ENCODE data around the gene OTC.

OTC gene

DNA sequence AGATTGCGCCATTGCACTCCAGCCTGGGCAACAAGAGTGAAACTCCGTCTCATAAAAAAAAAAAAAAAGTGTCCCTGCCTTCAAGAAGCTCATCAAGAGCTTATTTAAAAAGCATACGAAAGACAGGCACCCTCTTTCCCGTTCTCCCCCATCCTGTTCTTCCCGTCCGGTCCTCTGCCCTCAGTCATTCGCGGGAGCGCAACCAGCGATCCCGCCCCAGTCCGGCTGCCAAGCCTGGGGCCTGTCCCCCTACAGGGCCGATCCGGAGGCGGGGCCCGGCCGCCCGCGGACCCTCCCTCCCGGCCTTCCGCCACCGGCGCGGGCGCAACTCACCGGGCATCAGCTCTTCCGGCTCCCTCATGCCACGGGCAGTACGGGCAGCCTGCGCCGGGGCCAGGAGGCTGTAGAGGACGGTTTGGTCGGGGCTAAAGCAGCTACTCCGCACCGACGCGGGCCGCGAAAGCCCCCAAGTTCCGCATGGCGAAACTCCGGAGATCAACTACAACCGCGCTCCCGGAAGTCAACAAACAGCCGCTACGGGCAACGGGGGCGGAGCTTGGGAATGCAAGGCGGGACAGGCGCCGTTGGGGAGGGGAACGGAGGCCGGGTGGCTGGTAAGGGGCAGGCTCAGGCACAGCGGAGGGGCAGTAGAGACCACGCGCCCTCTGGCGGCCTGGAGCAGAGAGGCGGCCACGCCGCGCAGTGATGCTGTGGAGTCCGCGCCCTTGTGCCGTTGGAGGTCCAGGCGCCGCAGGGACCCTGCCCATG is 25.2 kb upstream of the OTC start, which contains the start of gene RPGR:
Gene RPGR, minus strand, starts transcription at position 503 of the 768 bp plus-strand sequence. Its CDS starts 142 bp downstream, at position 361.
- Histone ChIP-seq H3K27ac (ENCODE audit: low read depth, low read length) (peak within 1 kb of the TSS; percentile 84), H3K9me3 (ENCODE audit: control insufficient read depth in 1 of 2, low read length in 2 of 2) (no peaks in the 10 kb centered on the region), H3K27me3 (ENCODE audit: control insufficient read depth in 1 of 2, insufficient read depth in 2 of 2, low read length in 2 of 2) (no peaks in the 10 kb centered on the region), H3K9ac (ENCODE audit: low read depth in 1 of 2, low read length in 2 of 2) (peak within 1 kb of the TSS; percentile 51 to 69), H3K4me3 (ENCODE audit: low read depth in 1 of 2, low read length in 2 of 2) (peak within 1 kb of the TSS; percentile 65 to 81), H3K4me1 (ENCODE audit: control insufficient read depth in 1 of 2, insufficient read depth in 2 of 2, low read length in 2 of 2) (peaks cover 8 to 10% of the 10 kb centered on the region in 2 donors), H3K36me3 (ENCODE audit: control insufficient read depth in 1 of 2, insufficient read depth in 2 of 2, low read length in 2 of 2) (no peaks in the 10 kb centered on the region)

DNA sequence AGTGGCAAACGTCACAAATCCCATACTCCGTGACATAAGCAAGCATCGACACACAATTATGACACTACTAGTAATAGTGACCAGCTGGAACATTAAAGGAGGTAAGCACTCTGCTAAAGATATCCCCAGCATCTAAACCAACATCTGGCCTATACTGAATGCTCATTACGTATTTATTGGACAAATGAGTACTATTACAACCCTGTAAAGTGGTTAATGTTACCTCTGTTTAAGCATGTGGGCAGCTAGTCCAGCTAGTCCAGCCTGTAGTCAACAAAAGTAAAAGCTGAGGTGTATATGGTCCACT is 24.7 kb upstream of the OTC start:
- peak overlapping the region; percentile 65 to 81 for H3K4me3 ChIP-seq (ENCODE audit: low read depth in 1 of 2, low read length in 2 of 2)

DNA sequence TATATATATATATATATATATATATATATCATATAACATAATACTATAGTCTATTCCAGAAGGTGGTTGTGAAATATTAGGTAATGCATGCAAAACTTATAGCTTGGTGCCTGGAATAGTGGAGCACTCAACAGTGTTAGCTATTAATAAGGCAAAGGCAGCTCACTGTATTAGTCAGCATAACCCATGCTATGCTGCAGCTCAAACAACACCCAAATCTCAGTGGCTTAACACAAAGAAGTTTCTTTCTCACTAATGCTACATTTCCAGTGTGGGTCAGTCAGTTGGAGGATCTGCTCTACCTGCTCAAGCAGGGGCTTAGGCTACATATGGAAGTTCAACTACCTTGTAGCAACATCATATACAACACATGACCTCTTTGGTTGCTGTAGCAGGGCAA is 19.9 kb upstream of the OTC start:
- Histone ChIP-seq H3K4me1 (ENCODE audit: control insufficient read depth in 1 of 2, insufficient read depth in 2 of 2, low read length in 2 of 2) (peaks cover 8 to 17% of the 10 kb centered on the region in 2 donors), H3K9me3 (ENCODE audit: control insufficient read depth in 1 of 2, low read length in 2 of 2) (no peaks in the 10 kb centered on the region), H3K27ac (ENCODE audit: low read depth, low read length) (no peak overlapping the region), H3K4me3 (ENCODE audit: low read depth in 1 of 2, low read length in 2 of 2) (no peak overlapping the region), H3K36me3 (ENCODE audit: control insufficient read depth in 1 of 2, insufficient read depth in 2 of 2, low read length in 2 of 2) (no peaks in the 10 kb centered on the region), H3K27me3 (ENCODE audit: control insufficient read depth in 1 of 2, insufficient read depth in 2 of 2, low read length in 2 of 2) (no peaks in the 10 kb centered on the region), H3K9ac (ENCODE audit: low read depth in 1 of 2, low read length in 2 of 2) (no peak overlapping the region)

More for the DNA sequence above, 24.7 kb upstream of the OTC start:
- H3K9ac ChIP-seq (ENCODE audit: low read depth in 1 of 2, low read length in 2 of 2), result peak overlapping the region in 1 of 2 donors; percentile 2
- no peaks in the 10 kb centered on the region for H3K27me3 ChIP-seq (ENCODE audit: control insufficient read depth in 1 of 2, insufficient read depth in 2 of 2, low read length in 2 of 2)
- H3K9me3 ChIP-seq (ENCODE audit: control insufficient read depth in 1 of 2, low read length in 2 of 2), result no peaks in the 10 kb centered on the region
- H3K4me1 ChIP-seq (ENCODE audit: control insufficient read depth in 1 of 2, insufficient read depth in 2 of 2, low read length in 2 of 2), result peaks cover 8 to 10% of the 10 kb centered on the region in 2 donors
- no peaks in the 10 kb centered on the region for H3K36me3 ChIP-seq (ENCODE audit: control insufficient read depth in 1 of 2, insufficient read depth in 2 of 2, low read length in 2 of 2)
- no peak overlapping the region for H3K27ac ChIP-seq (ENCODE audit: low read depth, low read length)

DNA sequence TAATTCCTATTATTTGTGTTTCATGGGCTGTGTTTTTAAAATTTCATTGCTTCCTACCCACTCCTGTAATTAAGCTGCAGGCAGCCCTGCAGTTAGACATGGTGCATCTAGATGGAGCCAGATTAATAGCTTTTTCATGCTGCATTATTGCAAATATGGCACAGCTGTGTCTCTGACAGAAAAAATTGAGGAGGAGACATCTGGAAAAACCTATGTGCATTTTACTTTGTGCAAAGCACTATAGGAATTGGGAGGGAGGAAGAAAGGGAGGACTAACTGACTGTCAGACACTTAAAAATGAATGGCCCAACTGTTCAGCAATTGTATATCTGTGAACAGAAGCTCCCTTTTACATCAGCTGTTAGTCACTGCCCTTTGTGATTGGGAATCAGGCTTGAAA is 17.0 kb upstream of the OTC start:
- no peak overlapping the region for H3K4me3 ChIP-seq (ENCODE audit: low read depth in 1 of 2, low read length in 2 of 2)
- no peaks in the 10 kb centered on the region for H3K9me3 ChIP-seq (ENCODE audit: control insufficient read depth in 1 of 2, low read length in 2 of 2)
- H3K27ac ChIP-seq (ENCODE audit: low read depth, low read length), result no peak overlapping the region
- H3K27me3 ChIP-seq (ENCODE audit: control insufficient read depth in 1 of 2, insufficient read depth in 2 of 2, low read length in 2 of 2), result no peaks in the 10 kb centered on the region
- no peaks in the 10 kb centered on the region for H3K36me3 ChIP-seq (ENCODE audit: control insufficient read depth in 1 of 2, insufficient read depth in 2 of 2, low read length in 2 of 2)
- H3K9ac ChIP-seq (ENCODE audit: low read depth in 1 of 2, low read length in 2 of 2), result no peak overlapping the region
- peaks cover 20 to 21% of the 10 kb centered on the region in 2 donors for H3K4me1 ChIP-seq (ENCODE audit: control insufficient read depth in 1 of 2, insufficient read depth in 2 of 2, low read length in 2 of 2)

DNA sequence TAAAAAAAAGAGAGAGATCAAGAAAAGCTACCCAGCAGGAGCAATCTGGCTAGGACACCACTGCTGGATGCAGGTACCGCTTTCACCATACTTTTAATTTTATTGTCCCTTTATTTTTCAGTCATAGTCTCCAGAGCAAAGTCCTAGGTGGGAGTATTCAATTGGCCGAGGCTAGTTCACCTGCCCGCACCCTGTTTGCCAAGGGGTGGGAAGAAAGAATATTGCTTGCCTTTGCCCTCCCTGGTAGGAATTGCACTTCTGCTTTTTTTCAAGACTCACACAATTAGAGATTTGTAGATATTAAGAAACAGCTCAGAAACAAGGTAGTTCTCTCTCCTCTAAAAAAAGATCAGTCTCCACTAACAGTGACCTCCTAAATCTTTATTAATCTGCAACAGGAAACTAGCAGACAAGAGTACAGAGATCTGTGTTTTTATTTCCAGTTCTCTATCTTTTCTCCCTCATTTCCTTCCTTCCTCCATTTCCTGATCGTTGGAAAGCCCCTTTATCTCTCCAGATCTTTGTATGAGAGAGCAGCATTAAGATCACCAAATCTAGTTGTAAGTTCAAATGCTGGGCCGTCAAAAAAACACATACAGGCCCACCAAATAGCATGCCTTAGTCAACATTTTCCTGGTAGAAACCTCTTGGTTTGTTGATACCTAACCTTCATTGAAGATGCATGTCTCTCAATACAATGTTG is 15.7 kb upstream of the OTC start:
- Histone ChIP-seq H3K4me1 (ENCODE audit: control insufficient read depth in 1 of 2, insufficient read depth in 2 of 2, low read length in 2 of 2) (peaks cover 20 to 21% of the 10 kb centered on the region in 2 donors), H3K9me3 (ENCODE audit: control insufficient read depth in 1 of 2, low read length in 2 of 2) (no peaks in the 10 kb centered on the region), H3K9ac (ENCODE audit: low read depth in 1 of 2, low read length in 2 of 2) (no peak overlapping the region)

DNA sequence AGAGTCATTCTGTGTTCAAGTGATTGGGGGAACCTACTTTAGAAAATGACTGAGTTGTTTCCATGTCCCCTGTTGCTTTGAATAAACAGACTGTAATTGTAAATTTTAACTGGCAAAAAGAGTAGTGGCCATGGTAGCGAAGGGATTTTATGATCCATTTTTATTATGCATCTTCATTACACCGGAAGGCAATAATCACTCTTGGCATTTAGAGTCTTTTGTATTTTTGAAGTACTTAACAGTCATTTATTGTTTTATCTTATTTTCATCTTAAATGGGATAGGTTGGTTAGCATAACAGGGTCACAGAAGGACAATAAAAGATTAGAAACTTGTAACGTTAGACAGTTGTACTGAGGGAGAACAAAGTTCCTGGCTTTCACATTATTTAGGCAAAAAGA is 11.0 kb upstream of the OTC start:
- Histone ChIP-seq H3K27ac (ENCODE audit: low read depth, low read length) (no peak overlapping the region), H3K4me1 (ENCODE audit: control insufficient read depth in 1 of 2, insufficient read depth in 2 of 2, low read length in 2 of 2) (peaks cover 12 to 26% of the 10 kb centered on the region in 2 donors), H3K9me3 (ENCODE audit: control insufficient read depth in 1 of 2, low read length in 2 of 2) (no peaks in the 10 kb centered on the region), H3K27me3 (ENCODE audit: control insufficient read depth in 1 of 2, insufficient read depth in 2 of 2, low read length in 2 of 2) (no peaks in the 10 kb centered on the region), H3K4me3 (ENCODE audit: low read depth in 1 of 2, low read length in 2 of 2) (no peak overlapping the region), H3K9ac (ENCODE audit: low read depth in 1 of 2, low read length in 2 of 2) (no peak overlapping the region), H3K36me3 (ENCODE audit: control insufficient read depth in 1 of 2, insufficient read depth in 2 of 2, low read length in 2 of 2) (no peaks in the 10 kb centered on the region)

More for the DNA sequence above, 15.7 kb upstream of the OTC start:
- Histone ChIP-seq H3K36me3 (ENCODE audit: control insufficient read depth in 1 of 2, insufficient read depth in 2 of 2, low read length in 2 of 2) (no peaks in the 10 kb centered on the region), H3K27ac (ENCODE audit: low read depth, low read length) (peak overlapping the region; percentile 31), H3K4me3 (ENCODE audit: low read depth in 1 of 2, low read length in 2 of 2) (no peak overlapping the region), H3K27me3 (ENCODE audit: control insufficient read depth in 1 of 2, insufficient read depth in 2 of 2, low read length in 2 of 2) (no peaks in the 10 kb centered on the region)

DNA sequence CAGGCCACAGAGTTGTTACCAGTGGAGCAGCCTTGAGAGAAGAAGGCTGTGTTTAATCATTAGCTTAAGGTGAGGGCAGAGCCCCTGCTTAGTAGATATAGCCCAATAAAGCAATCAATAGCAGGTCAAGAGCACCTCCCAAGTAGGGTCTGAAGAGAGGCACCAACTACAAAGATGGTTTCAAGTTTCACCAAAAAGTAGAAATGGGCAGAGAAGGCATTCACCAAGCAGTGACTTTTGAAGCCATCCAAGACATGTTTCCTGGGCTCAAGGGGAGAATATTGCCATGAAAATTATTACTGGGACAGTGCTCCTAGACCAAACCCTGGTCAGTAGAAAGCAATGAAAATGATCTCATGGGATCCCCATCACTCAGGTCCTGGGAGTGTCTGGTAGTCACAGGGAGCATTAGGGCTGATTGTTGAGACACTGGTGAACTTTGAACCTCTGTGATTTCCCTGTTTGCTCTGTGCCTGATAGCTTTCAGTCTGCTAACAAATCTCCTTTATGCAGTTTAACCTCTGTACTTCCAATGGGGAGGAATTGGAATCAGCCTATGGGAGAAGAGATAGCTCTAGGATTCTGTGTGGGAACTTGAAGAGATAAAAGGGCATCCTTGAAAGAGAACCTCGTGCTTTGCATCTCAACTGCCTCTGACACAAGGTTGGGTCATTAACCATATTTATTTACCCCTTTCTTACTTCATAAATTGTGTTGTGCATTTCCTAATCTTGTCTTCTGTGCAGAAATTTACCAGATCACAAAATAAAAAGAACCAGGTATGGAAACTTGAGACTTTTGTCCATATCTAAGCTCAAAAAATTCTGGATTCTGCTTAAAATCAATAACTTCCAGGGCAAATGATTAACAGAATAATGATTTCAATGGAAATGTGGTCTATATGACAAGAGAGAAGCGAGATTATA is 9.3 kb upstream of the OTC start:
- no peak overlapping the region for H3K9ac ChIP-seq (ENCODE audit: low read depth in 1 of 2, low read length in 2 of 2)
- H3K27me3 ChIP-seq (ENCODE audit: control insufficient read depth in 1 of 2, insufficient read depth in 2 of 2, low read length in 2 of 2), result no peaks in the 10 kb centered on the region
- no peak overlapping the region for H3K27ac ChIP-seq (ENCODE audit: low read depth, low read length)
- H3K4me1 ChIP-seq (ENCODE audit: control insufficient read depth in 1 of 2, insufficient read depth in 2 of 2, low read length in 2 of 2), result peaks cover 12 to 22% of the 10 kb centered on the region in 2 donors
- no peaks in the 10 kb centered on the region for H3K9me3 ChIP-seq (ENCODE audit: control insufficient read depth in 1 of 2, low read length in 2 of 2)
- peak overlapping the region in 1 of 2 donors; percentile 24 for H3K4me3 ChIP-seq (ENCODE audit: low read depth in 1 of 2, low read length in 2 of 2)
- no peaks in the 10 kb centered on the region for H3K36me3 ChIP-seq (ENCODE audit: control insufficient read depth in 1 of 2, insufficient read depth in 2 of 2, low read length in 2 of 2)

DNA sequence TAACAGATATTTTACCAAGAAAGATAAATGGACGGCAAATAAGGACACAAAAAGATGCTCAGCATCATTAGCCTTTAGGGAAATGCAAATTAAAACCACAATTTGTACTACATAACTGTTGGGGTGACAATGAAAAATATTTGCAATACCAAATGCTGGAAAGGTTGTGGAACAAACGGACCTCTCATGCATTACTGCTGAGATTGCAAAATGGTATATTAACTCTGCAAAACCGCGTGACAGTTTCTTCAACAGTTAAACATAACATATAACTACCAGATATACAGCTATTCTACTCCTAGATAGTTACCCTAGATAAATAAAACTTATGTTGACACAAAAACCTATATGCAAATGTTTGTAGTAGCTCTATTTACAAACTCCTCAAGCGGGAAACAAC is 6.3 kb upstream of the OTC start:
- H3K9ac ChIP-seq (ENCODE audit: low read depth in 1 of 2, low read length in 2 of 2), result no peak overlapping the region
- H3K27ac ChIP-seq (ENCODE audit: low read depth, low read length), result no peak overlapping the region
- H3K4me3 ChIP-seq (ENCODE audit: low read depth in 1 of 2, low read length in 2 of 2), result no peak overlapping the region
- H3K4me1 ChIP-seq (ENCODE audit: control insufficient read depth in 1 of 2, insufficient read depth in 2 of 2, low read length in 2 of 2), result peaks cover 0 to 6% of the 10 kb centered on the region in 2 donors
- no peaks in the 10 kb centered on the region for H3K9me3 ChIP-seq (ENCODE audit: control insufficient read depth in 1 of 2, low read length in 2 of 2)
- H3K27me3 ChIP-seq (ENCODE audit: control insufficient read depth in 1 of 2, insufficient read depth in 2 of 2, low read length in 2 of 2), result no peaks in the 10 kb centered on the region
- H3K36me3 ChIP-seq (ENCODE audit: control insufficient read depth in 1 of 2, insufficient read depth in 2 of 2, low read length in 2 of 2), result no peaks in the 10 kb centered on the region

DNA sequence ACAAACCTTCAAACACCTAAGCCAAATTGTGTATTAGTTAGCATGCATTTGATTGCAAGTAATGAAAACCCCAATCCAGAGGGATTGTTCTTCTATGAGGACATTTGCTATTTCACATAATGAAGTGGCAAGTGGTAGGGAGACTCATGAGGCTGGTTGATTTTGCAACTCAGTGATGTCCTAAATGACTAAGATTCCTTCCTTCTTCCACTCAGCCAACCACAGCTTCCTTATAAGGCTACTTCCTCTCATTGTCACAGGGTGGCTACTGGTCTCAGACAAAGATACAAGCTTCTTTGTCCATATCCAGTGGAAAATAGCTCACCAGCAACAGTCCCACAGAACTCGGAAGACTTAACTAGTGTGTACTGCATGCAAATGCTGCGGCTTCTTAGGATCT is 5.3 kb upstream of the OTC start:
- Histone ChIP-seq H3K4me3 (ENCODE audit: low read depth in 1 of 2, low read length in 2 of 2) (no peak overlapping the region), H3K27ac (ENCODE audit: low read depth, low read length) (no peak overlapping the region), H3K9ac (ENCODE audit: low read depth in 1 of 2, low read length in 2 of 2) (no peak overlapping the region), H3K27me3 (ENCODE audit: control insufficient read depth in 1 of 2, insufficient read depth in 2 of 2, low read length in 2 of 2) (no peaks in the 10 kb centered on the region), H3K4me1 (ENCODE audit: control insufficient read depth in 1 of 2, insufficient read depth in 2 of 2, low read length in 2 of 2) (peaks cover 0 to 6% of the 10 kb centered on the region in 2 donors), H3K36me3 (ENCODE audit: control insufficient read depth in 1 of 2, insufficient read depth in 2 of 2, low read length in 2 of 2) (no peaks in the 10 kb centered on the region), H3K9me3 (ENCODE audit: control insufficient read depth in 1 of 2, low read length in 2 of 2) (no peaks in the 10 kb centered on the region)

DNA sequence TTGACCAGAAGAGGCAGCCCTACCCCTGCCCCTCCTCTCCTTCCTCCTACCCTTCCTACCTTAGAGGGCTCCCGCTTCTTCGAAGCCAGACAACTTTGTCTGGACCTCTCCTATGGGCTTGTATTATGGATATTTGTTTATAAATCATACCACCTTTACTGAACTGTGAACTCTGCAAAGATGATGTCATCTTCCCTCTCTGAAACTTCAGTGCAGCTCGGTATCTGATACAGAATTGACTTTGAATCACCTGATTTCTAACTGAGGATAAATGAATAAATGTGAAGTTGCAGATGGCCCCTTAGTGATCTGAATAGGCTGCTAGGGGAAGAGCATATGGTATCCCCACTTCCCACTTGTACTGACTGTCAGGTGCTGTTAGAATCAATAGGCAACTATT is 1.1 kb upstream of the OTC start:
- Histone ChIP-seq H3K9ac (ENCODE audit: low read depth in 1 of 2, low read length in 2 of 2) (no peak overlapping the region), H3K27me3 (ENCODE audit: control insufficient read depth in 1 of 2, insufficient read depth in 2 of 2, low read length in 2 of 2) (no peaks in the 10 kb centered on the region), H3K9me3 (ENCODE audit: control insufficient read depth in 1 of 2, low read length in 2 of 2) (no peaks in the 10 kb centered on the region), H3K4me3 (ENCODE audit: low read depth in 1 of 2, low read length in 2 of 2) (no peak overlapping the region), H3K27ac (ENCODE audit: low read depth, low read length) (no peak overlapping the region), H3K36me3 (ENCODE audit: control insufficient read depth in 1 of 2, insufficient read depth in 2 of 2, low read length in 2 of 2) (no peaks in the 10 kb centered on the region), H3K4me1 (ENCODE audit: control insufficient read depth in 1 of 2, insufficient read depth in 2 of 2, low read length in 2 of 2) (no peaks in the 10 kb centered on the region)

Measured in duodenal mucosa (tissue), 2 donors.